HG02943 (cell line): ENCODE data around the gene CAB39L.
A peak's percentile ranks its signal among the peaks of the same experiment; 100 is the strongest.

Experiments
- ATAC-seq: cut with Tn5 transposase; IDR thresholded peaks from one replicate; pipeline ENCODE4 v1.9.1; 2021; ENCODE audit warnings: mild to moderate bottlenecking, low read depth, moderate library complexity; ENCODE audit not compliant: unreplicated experiment

The CAB39L gene

DNA sequence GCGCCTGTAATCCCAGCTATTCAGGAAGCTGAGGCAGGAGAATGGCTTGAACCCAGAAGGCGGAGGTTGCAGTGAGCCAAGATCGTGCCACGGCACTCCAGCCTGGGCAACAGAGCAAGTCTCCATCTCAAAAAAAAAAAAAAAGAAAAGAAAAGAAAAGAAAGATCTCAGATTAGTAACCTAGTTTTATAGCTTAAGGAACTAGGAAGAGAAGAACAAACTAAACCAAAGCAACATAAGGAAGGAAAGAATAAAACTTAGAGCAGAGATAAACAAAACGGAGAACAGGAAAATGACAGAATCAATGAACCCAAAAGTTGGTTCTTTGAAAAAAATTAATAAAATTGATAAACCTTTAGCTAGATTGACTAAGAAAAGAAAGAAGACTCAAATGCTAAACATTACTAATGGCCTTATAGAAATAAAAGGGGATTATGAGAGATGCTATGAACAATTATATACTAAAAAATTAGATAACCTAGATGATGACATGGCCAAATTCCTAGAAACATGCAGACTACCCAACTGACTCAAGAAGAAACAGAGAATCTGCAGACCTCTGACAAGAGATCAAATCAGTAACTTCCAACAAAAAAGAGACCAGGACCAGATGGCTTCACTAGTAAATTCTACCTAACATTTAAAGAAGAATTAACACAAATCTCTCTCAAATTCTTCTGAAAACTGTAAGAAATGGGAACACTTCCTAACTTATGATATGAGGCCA, 127.9 kb downstream of the CAB39L start:
- no peak for ATAC-seq

DNA sequence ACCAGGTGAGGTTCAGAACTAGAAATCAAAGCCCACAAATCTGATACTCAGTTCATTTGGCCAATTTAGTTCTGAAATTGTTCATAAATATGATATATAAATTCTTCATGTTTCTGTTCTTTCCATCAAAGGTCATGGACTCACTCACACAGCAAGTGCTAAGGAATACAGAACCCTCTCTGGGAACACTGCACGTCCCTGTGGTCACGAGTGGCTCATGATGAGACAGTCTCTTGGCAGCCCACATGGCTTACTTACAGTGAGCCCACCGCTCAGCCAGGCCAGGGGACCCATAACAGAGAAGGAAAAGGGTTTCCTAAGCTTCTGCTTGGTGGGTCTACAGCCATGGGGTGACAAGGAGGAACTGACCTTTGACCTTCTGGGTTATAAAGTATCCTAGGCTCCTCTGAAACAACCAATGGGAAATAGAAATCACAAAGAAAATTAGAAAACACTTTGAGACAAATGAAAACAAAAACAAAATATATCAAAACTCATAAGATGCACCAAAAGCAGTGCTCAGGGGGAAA, 128.8 kb downstream of the CAB39L start:
- ATAC-seq, result no peak

DNA sequence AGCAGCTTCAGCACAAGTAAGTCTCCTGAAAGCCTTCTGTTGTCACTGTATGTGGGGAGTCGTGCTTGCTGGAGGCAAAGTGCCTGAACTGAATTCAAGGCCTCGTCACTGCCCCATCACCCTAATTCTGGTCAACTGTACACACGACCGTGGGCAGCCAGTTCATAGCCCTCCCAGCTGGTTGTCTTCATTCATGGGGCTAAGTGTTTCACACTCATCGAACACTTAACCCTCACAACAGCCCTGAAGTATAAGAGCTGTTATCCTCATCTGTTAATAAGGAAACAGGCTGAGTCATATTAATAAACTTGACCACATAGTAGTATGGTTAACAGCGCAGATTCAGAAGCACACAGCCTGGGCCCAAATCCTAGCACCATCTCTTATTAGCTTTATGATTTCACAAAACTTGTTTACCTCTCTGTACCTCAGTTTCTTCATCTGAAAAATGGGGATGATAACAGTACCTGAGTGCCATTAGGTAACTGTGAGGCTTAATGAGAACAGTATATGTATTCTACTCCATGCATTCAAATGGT, 129.5 kb downstream of the CAB39L start:
- ATAC-seq, result no peak

DNA sequence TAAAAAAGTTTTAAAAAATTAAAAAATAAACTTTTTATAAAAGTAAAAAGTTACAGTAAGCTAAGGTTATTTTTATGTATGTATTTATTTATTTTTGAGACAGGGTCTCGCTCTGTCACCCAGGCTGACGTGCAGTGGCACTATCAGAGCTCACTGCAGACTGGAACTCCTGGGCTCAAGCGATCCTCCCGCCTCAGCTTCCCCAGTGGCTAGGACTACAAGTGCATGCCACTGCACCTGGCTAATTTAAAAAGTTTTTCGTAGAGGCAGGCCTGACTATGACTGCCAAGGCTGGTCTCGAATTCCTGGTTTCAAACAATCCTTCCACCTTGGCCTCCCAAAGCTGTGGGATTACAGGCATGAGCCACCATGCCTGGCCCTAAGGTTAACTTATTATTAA, 132.0 kb downstream of the CAB39L start:
- no peak for ATAC-seq

DNA sequence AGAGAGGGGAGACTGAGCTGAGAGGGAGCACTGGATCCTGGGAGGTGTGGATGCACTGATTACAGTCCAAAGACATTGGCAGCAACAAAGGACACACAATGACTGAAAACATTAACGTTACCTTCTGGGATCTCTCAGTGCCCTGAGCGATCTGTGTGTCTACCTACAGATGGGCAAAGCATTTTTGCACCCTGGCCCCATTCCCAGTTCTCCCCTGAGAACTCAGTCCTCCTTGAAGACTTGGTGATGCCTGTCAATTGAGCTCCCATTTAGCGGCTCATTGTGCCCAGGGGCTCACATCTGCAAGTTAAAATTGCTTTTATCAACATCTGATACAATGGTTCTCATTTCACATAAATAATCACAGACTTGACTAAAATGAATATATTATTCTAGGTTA, 133.6 kb downstream of the CAB39L start:
- ATAC-seq, result no peak

DNA sequence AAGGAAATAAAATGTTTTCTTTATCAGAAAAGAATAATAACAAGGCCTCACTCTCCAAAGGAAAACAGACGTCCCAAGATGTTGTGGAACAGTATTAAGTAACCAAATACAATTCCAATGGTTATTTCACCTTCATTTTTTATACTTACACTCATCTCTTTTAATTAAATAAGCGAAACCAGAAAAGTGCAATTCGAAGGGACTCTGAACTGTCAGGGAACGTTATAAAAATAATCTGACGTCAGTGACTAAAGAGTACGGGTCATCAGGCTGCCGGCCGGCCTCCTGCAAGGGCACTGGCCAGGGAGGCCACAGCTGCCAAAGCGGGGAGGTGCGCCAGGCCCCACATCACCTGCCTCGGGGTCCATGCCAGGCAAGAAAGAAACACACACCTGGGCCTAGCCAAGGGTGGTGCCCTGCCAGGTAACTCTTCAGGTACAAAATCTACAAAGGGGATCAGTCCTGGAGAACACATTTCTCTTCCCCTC, 134.9 kb downstream of the CAB39L start:
- ATAC-seq, result no peak

DNA sequence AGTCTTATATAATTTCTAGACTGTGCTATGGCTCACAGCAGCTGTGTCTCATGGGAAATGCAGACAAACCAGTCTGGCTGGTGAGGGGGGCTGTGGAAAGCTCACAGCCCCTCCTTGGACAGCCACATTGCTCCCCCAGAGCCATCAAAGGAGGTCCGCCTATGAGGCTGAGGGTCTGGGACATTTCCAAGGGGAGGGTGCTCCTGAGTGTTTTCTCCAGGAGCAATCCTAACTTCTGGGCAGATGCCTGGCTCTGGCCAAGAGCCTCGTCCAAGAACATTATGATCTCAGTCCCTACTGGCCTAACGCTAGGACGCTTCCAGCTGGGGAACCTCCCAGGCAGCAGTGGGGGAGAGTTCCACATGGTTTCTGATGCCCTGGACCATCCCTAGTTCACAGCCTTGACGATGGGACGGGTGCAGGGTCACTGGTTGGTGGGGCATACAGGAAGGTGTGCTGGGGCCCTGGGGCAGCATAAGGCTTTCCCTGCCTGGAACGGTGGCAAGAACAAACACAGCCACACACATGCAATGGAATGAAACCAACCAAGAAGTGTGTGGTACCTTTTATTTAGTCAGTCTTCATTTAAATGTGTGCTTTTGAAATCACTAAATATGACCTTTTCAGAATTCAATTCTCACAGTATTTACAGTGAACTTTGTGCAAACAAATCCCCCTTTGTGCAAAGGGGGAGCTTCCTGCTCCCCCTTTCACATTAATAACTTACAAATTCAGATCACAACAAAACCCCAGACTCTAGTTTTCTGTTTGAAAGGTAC, 135.6 kb downstream of the CAB39L start:
- no peak for ATAC-seq

DNA sequence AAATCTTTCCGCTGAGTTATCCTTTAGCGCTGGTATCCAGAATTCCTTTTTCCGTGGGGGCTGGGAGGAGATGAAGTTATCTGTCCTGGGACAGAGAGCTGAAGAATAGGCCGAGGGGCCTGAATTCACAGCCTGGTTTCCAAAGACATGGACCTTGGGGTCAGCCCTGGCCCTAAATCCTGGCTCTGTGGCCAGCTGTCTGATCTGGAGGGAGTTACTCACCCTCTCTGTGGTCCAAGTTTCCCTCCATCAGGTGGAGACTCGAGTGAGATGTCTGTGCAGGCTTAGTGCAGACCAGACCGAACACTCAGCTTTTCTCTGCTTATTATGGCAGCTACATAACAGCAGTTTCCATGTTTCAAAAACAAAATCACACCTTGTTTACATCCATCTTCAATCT, 136.5 kb downstream of the CAB39L start:
- ATAC-seq, result no peak

DNA sequence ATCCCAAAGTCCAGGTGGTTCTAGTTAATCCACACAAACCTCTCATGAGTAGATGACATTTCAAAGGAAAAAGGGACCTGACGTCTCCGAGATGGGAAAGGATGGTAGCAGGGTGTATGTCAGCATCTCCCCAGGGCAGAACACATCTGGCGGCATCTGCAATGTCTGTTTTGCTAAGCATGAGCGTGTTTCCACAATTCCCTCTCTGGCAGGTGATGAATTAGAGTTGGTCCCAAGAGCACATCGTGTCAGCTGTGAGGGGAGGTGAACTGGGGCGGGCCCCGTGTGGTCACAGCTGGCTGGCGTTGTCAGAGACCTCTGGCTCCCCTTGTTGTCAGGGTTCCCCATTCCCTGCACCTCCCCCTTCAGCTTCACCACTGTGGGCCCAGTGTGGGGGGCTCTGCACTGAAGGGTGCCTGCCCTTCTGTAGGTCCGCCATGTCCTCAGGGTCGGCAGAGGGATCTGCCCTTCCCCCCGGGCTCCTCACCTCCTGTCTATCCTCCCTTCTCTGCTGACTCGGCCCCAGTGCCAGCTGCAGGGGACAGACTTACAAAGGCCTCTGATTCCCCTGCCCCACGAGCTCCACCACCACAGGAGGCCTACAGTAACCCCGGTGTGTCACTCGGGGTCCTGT, 138.0 kb downstream of the CAB39L start:
- ATAC-seq, result no peak

DNA sequence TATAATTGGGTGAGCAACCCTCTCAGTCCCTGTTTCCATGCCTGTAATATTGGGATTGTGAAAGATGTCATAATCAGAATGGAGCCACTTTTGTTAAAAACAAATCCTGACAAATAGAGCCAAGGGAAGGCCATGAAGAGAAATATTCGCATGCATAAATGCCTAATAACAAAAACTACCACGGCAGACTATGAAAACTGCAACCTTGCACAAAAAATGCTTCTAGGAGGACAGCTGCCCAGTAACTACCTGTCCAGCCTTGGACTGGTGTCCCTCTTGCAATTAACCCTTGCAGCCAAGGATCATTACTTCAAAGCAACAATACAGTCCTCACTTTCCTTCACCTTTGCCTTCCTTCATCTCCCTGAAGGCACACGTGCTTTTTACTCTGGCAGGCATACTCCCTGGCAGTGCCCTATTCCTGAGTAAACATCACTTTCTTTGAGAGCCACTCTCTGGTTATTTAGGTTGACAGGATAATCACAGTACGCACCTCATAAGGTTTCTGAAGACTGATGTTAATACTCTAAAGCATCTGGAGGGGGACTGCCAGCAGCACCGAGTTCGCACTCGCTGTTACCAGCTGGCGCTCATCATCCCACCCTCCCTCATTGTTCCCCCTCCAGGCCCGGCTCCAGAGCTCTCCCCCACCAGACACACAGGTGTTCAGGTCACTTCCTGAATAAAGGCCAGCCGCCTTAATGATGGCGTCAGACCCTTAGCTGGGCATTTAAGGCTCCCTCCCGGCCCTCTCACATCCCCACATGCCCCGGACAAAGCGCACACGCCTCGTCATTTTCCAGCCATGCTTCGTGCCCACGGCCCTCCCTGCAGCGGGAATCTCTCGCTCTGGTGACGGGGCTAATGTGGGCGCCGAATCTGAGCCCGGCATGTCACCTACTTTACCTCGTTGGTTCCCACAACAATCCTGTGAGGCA, 138.8 kb downstream of the CAB39L start:
- ATAC-seq, result no peak

DNA sequence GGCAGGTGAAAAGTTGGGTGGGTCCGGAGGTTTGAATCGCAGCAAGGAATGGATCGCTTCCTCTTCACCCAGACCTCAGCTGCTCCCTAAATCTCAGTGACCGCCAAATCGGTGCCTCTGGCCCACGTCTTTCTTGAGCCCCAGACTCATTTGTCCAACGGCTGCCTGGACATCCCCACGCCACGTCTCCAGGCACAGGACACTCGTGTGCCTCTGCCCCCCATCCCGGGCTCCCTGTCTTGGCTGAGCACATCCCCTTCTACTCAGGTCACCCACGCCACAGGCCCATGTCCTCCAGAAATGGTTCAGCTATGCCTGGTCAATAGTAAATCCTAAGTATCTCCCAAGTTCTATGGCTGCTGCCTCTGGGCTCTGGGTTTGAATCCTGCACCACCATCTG, 139.5 kb downstream of the CAB39L start:
- no peak for ATAC-seq

DNA sequence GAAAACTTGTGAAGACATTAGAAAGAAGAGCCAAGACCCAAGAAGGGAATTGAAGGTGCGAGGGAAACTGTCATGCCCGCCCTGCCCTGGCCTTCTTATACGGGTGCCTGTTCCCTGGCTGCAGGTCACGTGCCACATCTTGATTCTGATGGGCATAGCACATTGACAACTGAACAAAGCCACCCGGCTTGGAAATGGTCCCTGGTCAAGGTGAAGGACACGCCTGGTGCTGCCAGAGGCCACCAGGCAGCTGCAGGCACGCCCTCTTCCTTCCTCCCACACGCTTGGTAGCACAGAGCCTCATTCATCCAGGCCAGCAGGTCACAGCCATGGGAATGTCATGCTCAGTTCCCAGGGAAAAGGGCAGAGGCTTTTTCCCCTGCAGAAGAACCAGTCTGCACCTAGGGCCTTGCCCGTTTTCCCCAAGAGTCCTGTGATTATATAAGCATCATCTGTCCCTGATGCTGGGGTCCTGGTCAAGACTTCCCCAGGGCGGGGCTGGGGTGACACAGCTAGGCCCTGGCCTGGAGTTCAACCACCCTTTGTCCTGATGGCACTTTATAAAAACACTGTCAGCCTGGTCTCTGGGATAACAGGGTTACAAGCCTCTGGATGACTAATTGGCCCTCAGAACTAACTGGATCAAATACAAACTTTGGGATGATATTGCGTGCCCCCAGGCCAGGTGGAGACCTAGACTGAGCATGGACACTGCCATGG, 140.2 kb downstream of the CAB39L start:
- ATAC-seq, result no peak

DNA sequence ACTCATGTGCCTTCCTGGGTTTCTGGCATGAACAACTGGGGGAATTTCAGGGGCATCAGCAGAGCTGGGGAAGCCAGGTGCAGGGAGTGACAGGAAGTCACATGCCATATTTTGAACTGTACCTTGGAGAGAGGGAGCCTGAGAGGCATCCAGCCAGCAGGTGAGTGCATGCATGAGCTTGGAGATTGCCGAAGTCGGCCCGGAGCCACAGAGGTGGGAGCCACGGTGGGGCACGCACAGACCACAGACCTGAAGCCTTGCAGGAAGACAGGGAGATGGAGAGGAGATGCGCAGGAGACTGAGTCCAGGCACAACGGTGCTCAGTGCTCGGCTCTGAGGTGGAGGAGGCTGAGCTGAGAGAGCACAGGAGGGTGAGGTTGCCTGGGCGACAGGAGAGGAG, 141.0 kb downstream of the CAB39L start:
- no peak for ATAC-seq

DNA sequence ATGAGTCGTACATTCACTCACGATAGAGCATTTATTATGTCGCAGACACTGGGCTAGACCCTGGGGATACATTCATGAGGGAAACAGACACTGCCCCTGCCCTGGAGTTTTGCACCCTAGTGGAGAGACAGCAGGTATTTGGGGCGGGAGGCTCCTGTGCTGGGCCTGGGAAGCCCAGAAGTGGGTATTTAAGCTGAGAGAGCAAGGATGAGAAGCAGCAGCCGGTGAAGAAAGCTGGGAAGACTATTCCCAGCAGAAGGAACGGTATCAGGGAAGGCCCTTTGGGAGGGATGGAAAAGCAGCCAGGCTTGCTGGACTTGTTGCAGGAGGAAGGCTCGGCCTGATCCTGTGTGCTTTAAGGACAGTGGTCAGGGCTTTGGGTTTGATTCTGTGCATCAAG, 141.6 kb downstream of the CAB39L start:
- no peak for ATAC-seq

DNA sequence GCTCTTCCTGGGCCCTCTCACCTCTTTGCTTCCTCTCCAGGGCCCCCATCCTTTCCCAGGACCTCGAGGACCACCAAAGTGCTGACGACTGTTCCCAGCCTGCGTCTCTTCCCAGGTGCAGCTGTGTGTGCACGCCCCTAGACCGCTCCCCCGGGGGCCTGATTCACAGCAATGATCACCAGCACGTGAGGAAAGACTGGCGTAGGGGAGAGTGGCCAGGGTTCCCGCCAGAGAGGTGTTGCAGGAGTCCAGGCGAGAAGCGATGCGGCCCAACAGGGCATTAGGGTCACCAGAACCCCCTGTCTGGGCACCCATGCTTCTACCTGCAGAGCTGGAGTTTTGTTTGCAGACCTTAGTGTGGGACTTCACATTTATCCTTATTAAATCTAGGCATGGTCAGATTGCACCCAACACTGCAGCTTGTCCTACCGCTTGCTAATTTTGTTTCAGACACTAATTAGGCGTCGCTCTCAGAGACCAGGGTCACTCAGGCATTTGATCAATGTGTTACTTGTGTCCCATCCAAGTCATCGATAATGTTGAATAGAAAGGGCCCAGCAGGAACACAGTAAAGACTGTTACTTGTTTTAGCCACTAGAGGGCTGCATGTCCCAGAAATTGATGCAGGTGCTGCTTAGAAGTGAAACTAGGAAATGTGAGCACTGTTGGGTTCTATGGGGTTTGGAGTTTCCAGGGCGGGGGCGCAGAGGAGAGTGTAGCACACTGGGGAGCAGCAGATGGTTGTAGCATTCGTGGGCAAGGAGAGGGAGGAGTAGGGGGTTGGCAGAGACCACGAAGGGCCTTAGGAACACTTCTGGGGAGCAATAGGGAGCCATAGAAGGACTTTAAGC, 142.9 kb downstream of the CAB39L start:
- peak; percentile 86 for ATAC-seq

DNA sequence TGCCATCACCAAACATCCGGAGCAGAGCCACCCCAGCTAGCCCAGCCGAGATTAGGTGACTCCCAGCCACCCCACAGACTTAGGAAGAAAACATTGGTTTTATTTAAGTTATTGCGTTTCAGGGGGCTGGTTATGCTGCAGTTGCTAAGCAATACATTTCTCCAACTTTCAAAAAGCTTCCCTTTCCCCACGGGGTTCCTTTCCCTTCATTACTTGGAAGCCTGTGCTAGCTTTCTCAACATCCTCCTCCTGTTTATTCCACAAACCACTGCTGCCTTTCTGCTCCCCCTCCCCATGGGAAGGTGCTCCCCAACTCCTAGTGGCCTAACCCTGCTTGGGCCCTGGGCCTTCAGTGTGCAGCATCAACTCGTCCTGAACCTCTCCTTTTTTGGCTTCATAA, 143.6 kb downstream of the CAB39L start:
- no peak for ATAC-seq

DNA sequence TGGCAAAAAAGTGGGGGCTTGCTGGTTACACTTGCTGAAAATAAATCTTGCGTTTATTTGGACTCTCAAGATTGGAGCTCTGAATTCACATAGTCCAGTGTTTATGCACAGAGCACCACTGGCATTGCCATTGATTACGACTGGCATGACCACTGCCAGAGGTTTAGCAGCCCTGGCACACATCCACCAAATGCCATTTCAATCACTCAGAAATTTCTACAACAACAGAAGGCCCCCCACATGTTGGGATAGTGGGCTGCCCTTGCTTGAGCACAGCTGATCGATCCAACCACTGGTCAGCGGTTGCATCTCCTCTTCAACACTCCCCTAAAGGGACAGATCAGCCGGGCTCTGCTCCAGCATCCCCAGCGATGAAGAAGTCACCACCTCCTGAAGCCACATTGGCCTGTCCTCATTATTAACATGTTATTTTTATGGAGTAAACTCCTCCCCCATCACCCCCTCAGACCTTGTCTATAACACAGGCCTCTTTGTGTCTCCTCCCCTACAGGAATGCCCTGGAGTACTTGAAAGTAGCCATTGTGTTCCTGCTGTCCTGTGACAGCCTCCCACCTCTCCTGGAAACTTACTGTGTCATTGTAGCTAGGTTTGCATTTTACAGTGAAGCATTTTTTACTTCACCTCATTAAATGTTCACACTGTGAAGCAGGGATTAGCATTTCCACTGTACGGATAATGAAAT, 144.8 kb downstream of the CAB39L start:
- no peak for ATAC-seq

DNA sequence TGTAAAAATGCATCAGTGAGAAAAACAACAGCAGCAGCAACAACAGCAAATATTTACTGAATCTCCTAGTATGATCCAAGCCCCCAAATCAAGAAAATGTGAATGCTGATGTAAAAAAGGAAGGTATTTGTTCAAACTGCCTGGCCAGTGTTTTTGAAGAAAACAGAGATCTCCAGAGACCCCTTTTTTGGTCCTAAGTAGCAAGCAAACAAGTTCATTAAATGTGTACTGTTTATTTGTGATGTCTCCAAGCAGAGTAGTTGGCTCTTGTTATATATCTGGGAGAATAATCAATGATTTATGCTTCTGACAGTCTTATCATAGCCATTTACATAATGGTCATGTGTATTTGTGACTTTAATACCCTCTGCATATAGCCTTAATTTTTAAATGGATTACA, 145.4 kb downstream of the CAB39L start:
- ATAC-seq, result no peak
